GM18858 (cell line): ENCODE results near the gene LCN9.
"Not testable (repeated sequence)": the region's sequence is repeated elsewhere in the genome, so short reads cannot be mapped to it uniquely, and the experiment has no call there.

Experiments
- ATAC-seq: cut with Tn5 transposase; IDR thresholded peaks from one replicate; pipeline ENCODE4 v1.9.1; 2021; ENCODE audit not compliant: unreplicated experiment

LCN9 gene, protein sequence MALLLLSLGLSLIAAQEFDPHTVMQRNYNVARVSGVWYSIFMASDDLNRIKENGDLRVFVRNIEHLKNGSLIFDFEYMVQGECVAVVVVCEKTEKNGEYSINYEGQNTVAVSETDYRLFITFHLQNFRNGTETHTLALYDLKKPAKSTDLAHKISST

DNA sequence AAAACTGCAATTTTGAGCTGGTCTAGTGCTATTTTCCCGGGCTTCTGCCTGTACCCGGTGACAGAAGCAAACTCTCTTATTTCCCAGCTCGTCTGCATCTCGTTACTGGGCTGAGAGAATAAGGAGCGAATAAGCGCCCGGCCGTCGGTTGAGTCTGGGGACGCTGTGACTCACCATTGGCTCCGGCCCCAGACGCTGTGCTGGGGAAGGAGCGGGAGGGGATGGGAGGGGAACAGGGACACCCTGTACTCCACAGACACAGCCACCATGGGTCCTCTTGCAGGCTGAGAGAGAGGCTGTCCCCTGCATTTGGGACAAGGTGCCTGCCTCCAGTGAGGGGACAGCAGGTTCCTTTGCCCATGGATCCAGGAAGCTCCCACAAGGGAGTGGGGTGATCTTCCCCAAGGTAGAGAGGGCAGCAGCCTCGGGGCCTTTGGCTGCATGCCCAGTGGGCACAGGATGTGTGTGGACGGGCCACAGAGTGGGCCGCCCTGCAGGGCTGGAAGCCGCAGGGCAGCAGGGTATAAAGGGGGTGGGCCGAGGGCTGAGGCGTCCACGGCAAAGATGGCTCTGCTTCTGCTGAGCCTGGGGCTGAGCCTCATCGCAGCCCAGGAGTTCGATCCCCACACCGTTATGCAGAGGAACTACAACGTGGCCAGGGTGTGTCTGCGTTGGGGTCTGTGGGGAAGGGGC is at the start of gene LCN9:
TSS of gene LCN9 (plus strand) at position 552 of the 693 bp plus-strand sequence. CDS start at position 565, 13 bp downstream.
- ATAC-seq = no peak

DNA sequence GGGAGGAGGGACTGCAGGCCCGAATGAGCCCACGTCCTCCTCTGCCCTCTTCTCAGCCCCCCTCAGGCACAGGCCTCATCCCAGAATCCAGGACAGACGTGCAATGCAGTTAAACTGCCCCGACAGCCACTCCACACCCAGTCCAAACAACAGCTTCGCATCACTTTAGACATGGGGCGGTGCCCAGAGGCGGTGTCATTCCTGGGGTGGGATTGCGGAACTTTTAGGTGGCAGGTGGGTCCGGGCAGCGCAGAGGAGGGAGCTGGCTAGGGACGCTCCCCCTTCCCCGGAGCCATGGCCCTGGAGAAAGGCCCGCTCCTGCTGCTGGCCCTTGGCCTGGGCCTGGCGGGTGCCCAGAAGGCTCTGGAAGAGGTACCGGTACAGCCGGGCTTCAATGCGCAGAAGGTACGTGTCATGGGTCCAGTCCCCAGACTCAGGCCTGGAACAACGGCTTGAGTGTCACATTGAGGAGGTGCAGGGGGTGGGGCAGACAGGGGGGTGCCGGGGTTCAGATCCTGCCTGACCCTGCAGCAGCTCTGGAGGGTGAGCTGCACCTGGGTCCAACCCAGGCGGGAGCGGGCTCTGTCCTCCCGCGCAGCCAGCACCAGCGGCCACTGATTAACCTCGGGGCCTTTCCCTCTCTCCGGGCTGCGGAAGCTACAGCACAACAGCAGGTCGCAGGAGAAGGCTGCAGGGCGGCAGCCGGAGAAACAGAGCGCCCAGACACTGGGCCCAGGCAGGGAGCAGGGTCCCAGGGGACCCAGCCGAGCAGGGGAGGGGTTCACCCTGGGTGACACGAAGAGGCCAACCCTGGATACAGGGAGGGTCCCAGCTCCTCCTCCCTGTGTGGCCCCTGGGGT is 48.9 kb upstream of the LCN9 start:
- ATAC-seq = no peak

GRCh38 chr9:135614821-135615665 is 48.1 kb upstream of the LCN9 start:
- no peak for ATAC-seq

DNA sequence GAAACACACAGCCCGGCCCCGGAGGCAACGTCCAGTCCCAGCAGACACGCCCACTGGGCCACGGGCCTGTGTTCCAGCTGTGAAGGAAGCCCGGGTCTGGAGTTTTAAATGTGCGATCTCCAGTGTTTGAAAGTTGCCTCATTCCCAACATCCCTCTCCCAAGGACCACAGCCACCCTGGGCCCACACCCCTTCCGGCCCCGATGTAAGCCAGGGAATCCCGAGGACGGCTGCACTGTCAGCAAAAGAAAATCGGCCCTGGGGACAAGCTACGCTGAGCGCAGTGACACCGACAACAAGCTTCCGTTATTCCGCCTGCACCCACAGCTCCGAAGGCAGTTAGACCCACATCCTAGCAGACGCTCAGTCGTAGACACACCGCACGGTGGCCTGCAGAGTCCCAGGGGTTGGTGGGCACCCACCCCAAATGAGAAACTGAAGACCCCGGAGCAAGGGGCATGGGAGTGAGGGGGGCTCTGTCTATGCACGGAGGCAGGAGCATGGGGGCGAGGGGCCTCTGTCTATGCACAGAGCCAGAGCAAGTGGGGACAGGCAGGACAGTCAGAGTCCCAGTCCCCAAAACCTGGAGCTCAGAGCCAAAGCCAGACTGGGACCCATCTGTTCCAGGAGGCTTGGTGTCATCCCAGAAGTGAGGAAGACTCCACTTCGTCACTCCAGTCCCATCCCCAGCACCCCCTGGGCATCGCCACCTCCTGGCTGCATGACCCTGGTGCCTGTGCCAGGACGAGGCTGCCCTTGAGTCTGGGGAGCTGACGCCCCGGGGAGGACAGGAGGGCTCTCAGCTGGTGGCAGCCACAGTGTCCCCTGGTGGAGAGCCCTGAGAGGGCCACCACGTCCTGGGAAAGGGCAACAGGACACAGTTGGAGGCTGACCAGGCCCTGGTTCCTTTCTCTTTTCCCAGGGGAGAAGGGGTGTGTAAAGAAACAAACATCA is 47.2 kb upstream of the LCN9 start:
- ATAC-seq = no peak

DNA sequence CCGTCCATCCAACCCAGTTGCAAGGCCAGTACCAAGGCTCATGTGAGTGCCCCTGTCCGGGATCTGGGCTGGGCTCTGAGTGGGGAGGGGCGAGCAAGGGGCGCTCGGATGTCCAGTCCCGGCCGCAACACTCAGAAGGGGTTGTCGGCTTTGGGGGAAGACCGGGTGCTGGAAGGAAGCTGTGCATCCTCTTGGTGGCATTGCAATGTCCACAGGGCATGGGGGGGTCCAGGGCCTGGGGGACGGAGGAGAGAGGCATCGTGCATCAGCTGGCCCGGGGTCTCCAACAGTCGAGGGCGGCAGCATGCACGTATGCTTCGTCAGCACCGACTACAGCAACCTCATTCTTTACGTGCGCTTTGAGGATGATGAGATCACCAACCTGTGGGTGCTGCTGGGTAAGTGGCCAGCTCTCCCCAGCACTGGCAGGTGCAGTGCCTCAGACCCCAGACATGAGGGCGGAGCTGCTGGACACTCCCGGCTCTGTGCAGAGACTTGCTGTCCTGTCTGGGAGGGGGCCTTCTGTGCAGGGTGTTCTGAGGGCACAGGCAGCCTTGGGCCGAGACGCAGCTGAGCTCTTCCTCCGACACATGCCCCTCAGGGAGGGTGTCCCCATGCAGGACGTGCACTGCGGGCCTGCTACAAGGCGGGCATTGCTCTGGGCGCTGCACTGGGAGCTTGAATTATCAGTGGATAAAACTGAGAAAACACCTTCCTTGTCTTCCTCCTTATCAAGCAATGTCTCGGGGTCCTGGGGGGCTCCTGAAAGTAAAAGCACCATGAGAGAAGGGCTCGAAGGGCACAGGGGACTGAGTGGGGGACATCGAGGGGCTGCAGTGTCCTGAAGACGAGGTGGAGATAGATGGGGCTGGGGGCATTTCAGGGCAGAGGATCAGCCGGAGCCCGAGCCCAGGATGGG is 46.2 kb upstream of the LCN9 start:
- no peak for ATAC-seq

GRCh38 chr9:135617538-135617900 is 45.6 kb upstream of the LCN9 start:
- ATAC-seq = no peak

GRCh38 chr9:135617991-135618411 is 45.1 kb upstream of the LCN9 start:
- ATAC-seq = no peak

DNA sequence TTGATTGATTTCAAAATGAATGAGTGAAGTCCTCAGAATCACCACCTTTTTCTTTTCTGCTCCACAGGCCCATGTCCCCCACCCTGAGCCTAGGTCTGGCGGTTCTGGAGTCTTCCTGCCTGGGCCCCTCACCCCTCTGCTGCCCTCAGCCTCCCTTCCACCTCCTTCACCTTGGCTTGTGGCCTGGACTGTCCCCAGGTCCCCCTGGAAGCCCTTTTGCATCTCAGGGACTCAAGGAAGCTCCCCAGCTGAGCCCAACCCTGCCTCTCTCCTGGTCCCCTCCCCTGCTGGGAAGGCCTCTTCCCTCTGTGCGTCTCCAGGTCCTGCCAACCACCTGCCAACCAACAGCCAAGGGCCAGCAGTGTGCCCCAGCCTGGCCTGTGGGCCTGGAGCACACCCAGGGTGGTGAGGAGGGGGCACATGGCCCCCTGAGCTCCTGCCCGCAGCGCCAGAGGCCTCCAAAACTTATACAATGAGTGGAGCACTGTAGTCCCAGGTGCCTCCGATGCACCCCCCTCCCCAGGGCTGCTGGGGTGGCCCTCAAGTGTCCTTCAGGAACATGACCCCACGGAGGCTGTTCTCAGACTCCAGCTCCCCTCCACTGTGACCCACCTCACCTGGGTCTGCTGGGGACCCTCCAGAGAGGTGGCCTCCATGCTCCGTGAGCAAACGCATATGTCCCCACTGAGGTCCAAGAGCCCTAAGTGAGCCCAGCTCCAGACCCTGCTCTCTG is 44.1 kb upstream of the LCN9 start:
- no peak for ATAC-seq

- ATAC-seq = no peak
Measured at GRCh38 chr9:135619599-135619886, 43.6 kb upstream of the LCN9 start.

DNA sequence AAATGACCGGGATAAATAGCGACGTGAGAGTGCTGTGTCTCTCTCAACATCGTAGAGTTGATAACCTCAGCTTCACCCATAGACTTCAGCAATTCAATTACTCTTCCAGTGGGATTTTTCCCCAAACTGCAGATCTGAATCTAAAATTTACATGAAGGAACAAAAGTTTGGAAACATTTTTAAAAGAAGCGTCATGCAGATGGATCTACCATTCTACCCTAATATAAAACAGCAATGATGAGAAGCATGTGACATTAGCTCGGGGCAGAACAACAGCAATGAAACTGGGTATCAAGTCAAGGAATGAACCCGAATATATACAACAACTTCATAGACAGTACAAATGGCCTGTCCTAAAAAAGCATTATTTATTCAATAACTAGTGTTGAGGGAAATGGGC is 42.6 kb upstream of the LCN9 start:
- no peak for ATAC-seq

GRCh38 chr9:135622415-135623020 is 40.6 kb upstream of the LCN9 start:
- ATAC-seq = no peak

DNA sequence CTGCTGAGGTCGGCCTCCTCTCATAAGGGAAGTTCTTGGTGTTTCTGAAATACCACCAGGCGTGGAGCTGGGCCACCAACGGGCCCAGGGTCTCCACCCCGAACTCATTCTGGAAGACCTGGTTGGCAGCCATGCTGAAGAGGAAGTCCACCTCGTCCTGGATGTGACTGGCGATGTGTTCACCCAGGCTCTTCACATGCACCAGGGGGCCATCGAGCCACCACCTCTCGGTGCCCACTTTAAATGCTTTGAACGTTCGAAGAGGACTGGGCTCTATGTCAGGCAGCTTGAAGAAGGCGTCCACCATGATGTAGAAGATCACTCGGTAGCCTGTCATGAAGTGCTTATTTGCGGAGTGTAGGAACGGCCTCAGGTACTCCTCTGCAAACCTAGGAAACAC is 38.8 kb upstream of the LCN9 start:
- no peak for ATAC-seq

DNA sequence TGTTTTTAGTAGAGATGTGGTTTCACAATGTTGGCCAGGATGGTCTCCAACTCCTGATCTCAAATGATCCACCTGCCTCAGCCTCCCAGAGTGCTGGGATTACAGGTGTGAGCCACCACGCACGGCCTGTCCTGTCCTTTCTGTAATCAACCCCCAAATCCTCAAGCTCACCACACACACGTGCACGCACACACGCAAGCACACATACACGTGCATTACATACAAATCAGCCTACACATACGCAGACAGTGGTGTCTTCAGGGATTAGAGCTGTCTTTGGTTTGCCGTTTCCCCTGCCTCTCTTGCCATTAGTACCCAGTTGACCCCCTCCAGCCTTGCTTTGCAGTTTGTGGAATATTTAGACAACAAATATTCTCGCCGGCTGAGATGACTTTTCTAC is 30.3 kb upstream of the LCN9 start:
- no peak for ATAC-seq

GRCh38 chr9:135636930-135637530 is 26.1 kb upstream of the LCN9 start:
- ATAC-seq = not testable (repeated sequence)

DNA sequence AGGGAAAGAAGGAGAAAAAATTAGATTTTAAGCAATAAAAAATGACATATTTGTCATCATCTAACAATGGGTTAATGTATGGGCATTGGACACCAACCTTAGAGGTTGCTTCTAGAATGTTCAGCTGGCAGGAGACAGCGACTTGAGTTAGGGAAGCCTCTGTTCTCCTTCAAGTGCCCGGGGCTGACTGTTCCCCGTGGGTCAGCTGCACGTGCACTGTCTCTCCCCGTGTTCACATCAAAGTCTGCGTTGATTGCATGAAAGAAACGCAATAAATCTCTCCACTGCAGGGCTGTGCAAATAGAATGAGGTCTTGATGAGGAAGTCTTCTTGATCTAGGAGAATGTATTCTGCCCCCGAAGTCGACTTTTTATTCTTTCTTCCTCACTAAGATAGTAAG is 23.9 kb upstream of the LCN9 start, which contains the start of gene GLT6D1:
TSS of gene GLT6D1 (minus strand) at position 345 of the 400 bp plus-strand sequence. CDS start 353 bp downstream, outside the sequence.
- ATAC-seq = no peak

DNA sequence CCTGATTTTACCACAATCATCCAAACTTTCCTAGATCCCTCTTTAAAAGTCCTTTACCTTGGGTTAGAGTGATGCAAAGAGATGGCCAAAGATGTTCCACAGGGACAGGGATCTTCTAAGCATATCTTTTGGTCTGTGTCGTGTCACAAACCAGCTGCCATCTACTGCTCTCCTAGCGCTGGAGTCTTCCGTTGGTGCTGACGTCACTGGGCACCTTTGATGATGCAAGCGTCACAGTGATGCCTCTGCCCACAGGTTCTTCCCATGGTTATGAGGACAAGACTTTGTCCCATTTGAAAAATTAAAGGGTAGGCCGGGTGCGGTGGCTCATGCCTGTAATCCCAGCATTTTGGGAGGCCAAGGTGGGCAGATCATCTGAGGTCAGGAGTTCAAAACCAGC is 22.1 kb upstream of the LCN9 start:
- no peak for ATAC-seq

- ATAC-seq = no peak
Measured at GRCh38 chr9:135641745-135642144, 21.4 kb upstream of the LCN9 start.
